ENCODE data around the gene ACTR3C.
"Not testable (repeated sequence)": the region's sequence is repeated elsewhere in the genome, so short reads cannot be mapped to it uniquely, and the experiment has no call there.

GRCh38 chr7:150268287-150268686 lies 55.1 kb downstream of the ACTR3C start:
- TF ChIP-seq CTCF, POLR2A (IDR thresholded peaks at IDR 0.05): not testable (repeated sequence)
